Activated T-helper 17 cell treated with anti-CD3 and anti-CD28 coated beads, Interleukin-2, amount 50 U/mL, for 72 hours (primary cell): ENCODE results near the gene ARHGAP12. TPM values are rescaled to one million over a fixed set of nuclear protein-coding genes. Genes with fewer than 3 reads are reported as not detected.

Experiments
- ATAC-seq: fragments of 150-1000 bp; cut with Tn5 transposase; replicated peaks from 2 replicates; pipeline ENCODE4 v1.10.0; 2021; ENCODE audit warnings: mild to moderate bottlenecking, moderate library complexity
- H3K27ac Mint-ChIP-seq: one replicate; pipeline ENCODE4 v1.8.0; 2022; ENCODE audit warnings: mixed read lengths
- H3K27me3 Mint-ChIP-seq: one replicate; pipeline ENCODE4 v1.8.0; 2022; ENCODE audit warnings: mixed read lengths
- H3K36me3 Mint-ChIP-seq: one replicate; pipeline ENCODE4 v1.8.0; 2022; ENCODE audit warnings: low read depth, mild to moderate bottlenecking, mixed read lengths
- H3K4me1 Mint-ChIP-seq: one replicate; pipeline ENCODE4 v1.8.0; 2022; ENCODE audit warnings: mixed read lengths
- H3K4me3 Mint-ChIP-seq: one replicate; pipeline ENCODE4 v1.8.0; 2022; ENCODE audit warnings: mild to moderate bottlenecking, mixed read lengths
- H3K9me3 Mint-ChIP-seq: one replicate; pipeline ENCODE4 v1.8.0; 2022; ENCODE audit warnings: mixed read lengths
- total RNA-seq, 2 donors: library from RNA; stranded (reverse); gene quantifications; one replicate each; pipeline ENCODE4 v1.2.3, GENCODE V29; 2022

The ARHGAP12 gene
- total RNA-seq, 2 donors from 2014 or later = 8.2 to 8.9 TPM

- Mint-ChIP-seq H3K27me3 (no peaks in the 10 kb centered on the region), H3K27ac (peak overlapping the region; percentile 48), H3K36me3 (peaks cover 6% of the 10 kb centered on the region), H3K9me3 (no peaks in the 10 kb centered on the region), H3K4me3 (peak overlapping the region; percentile 53), H3K4me1 (peaks cover 43% of the 10 kb centered on the region)
- peak; percentile 5 for ATAC-seq
Observed at GRCh38 chr10:31924833-31925232, 3.8 kb downstream of the ARHGAP12 start.

- Mint-ChIP-seq H3K9me3 (no peaks in the 10 kb centered on the region), H3K4me1 (peaks cover 42% of the 10 kb centered on the region), H3K4me3 (no peak overlapping the region), H3K36me3 (peaks cover 6% of the 10 kb centered on the region), H3K27me3 (no peaks in the 10 kb centered on the region), H3K27ac (no peak overlapping the region)
- no peak for ATAC-seq
Observed at GRCh38 chr10:31923389-31923788, 5.2 kb downstream of the ARHGAP12 start.

- Mint-ChIP-seq H3K27ac (peak overlapping the region; percentile 76), H3K9me3 (no peaks in the 10 kb centered on the region), H3K36me3 (peaks cover 6% of the 10 kb centered on the region), H3K4me3 (peak overlapping the region; percentile 76), H3K4me1 (peaks cover 38% of the 10 kb centered on the region), H3K27me3 (no peaks in the 10 kb centered on the region)
- ATAC-seq = peak; percentile 83
Observed at GRCh38 chr10:31921031-31921430, 7.6 kb downstream of the ARHGAP12 start.

GRCh38 chr10:31920538-31920937, 8.1 kb downstream of the ARHGAP12 start:
- H3K27ac Mint-ChIP-seq = peak overlapping the region; percentile 76
- peaks cover 37% of the 10 kb centered on the region for H3K4me1 Mint-ChIP-seq
- H3K9me3 Mint-ChIP-seq = no peaks in the 10 kb centered on the region
- peaks cover 6% of the 10 kb centered on the region for H3K36me3 Mint-ChIP-seq
- H3K27me3 Mint-ChIP-seq = no peaks in the 10 kb centered on the region
- no peak for ATAC-seq
- peak overlapping the region; percentile 76 for H3K4me3 Mint-ChIP-seq

GRCh38 chr10:31918671-31919409, 9.8 kb downstream of the ARHGAP12 start:
- Mint-ChIP-seq H3K4me1 (peaks cover 21% of the 10 kb centered on the region), H3K27me3 (no peaks in the 10 kb centered on the region), H3K9me3 (no peaks in the 10 kb centered on the region), H3K36me3 (peaks cover 6% of the 10 kb centered on the region), H3K27ac (no peak overlapping the region), H3K4me3 (peak overlapping the region; percentile 14)
- peak; percentile 47 for ATAC-seq

- no peak for ATAC-seq
- peaks cover 29% of the 10 kb centered on the region for H3K4me1 Mint-ChIP-seq
Observed at GRCh38 chr10:31914370-31914769, 14.3 kb downstream of the ARHGAP12 start.

GRCh38 chr10:31912898-31913850, 15.5 kb downstream of the ARHGAP12 start:
- Mint-ChIP-seq H3K4me1 (peaks cover 25% of the 10 kb centered on the region), H3K27ac (no peak overlapping the region), H3K27me3 (no peaks in the 10 kb centered on the region), H3K36me3 (peaks cover 8% of the 10 kb centered on the region), H3K9me3 (no peaks in the 10 kb centered on the region), H3K4me3 (no peak overlapping the region)
- no peak for ATAC-seq

More at GRCh38 chr10:31914370-31914769, 14.3 kb downstream of the ARHGAP12 start:
- Mint-ChIP-seq H3K36me3 (no peaks in the 10 kb centered on the region), H3K27me3 (no peaks in the 10 kb centered on the region), H3K27ac (no peak overlapping the region), H3K9me3 (no peaks in the 10 kb centered on the region), H3K4me3 (no peak overlapping the region)

GRCh38 chr10:31912289-31912688, 16.3 kb downstream of the ARHGAP12 start:
- no peaks in the 10 kb centered on the region for H3K27me3 Mint-ChIP-seq
- H3K36me3 Mint-ChIP-seq = peaks cover 17% of the 10 kb centered on the region
- peaks cover 22% of the 10 kb centered on the region for H3K4me1 Mint-ChIP-seq
- no peak for ATAC-seq
- H3K27ac Mint-ChIP-seq = no peak overlapping the region
- H3K4me3 Mint-ChIP-seq = no peak overlapping the region
- H3K9me3 Mint-ChIP-seq = no peaks in the 10 kb centered on the region

- Mint-ChIP-seq H3K9me3 (no peaks in the 10 kb centered on the region), H3K27me3 (no peaks in the 10 kb centered on the region), H3K4me1 (peaks cover 22% of the 10 kb centered on the region), H3K36me3 (peaks cover 40% of the 10 kb centered on the region), H3K27ac (no peak overlapping the region), H3K4me3 (no peak overlapping the region)
- ATAC-seq = no peak
Observed at GRCh38 chr10:31910016-31910415, 18.6 kb downstream of the ARHGAP12 start.

- H3K4me3 Mint-ChIP-seq = no peak overlapping the region
- H3K9me3 Mint-ChIP-seq = no peaks in the 10 kb centered on the region
- H3K27me3 Mint-ChIP-seq = no peaks in the 10 kb centered on the region
- H3K4me1 Mint-ChIP-seq = peaks cover 16% of the 10 kb centered on the region
- H3K36me3 Mint-ChIP-seq = peaks cover 40% of the 10 kb centered on the region
- no peak for ATAC-seq
- H3K27ac Mint-ChIP-seq = no peak overlapping the region
Observed at GRCh38 chr10:31908157-31908556, 20.5 kb downstream of the ARHGAP12 start.

GRCh38 chr10:31906039-31906438, 22.6 kb downstream of the ARHGAP12 start:
- H3K4me1 Mint-ChIP-seq = peaks cover 7% of the 10 kb centered on the region

GRCh38 chr10:31905586-31905985, 23.0 kb downstream of the ARHGAP12 start:
- no peak for ATAC-seq

More at GRCh38 chr10:31906039-31906438, 22.6 kb downstream of the ARHGAP12 start:
- Mint-ChIP-seq H3K36me3 (peaks cover 45% of the 10 kb centered on the region), H3K4me3 (no peak overlapping the region), H3K27me3 (no peaks in the 10 kb centered on the region), H3K27ac (no peak overlapping the region), H3K9me3 (no peaks in the 10 kb centered on the region)
- ATAC-seq = no peak

GRCh38 chr10:31902625-31903024, 26.0 kb downstream of the ARHGAP12 start:
- peaks cover 13% of the 10 kb centered on the region for H3K4me1 Mint-ChIP-seq
- no peaks in the 10 kb centered on the region for H3K27me3 Mint-ChIP-seq
- no peak for ATAC-seq
- no peak overlapping the region for H3K27ac Mint-ChIP-seq
- no peaks in the 10 kb centered on the region for H3K9me3 Mint-ChIP-seq
- H3K36me3 Mint-ChIP-seq = peaks cover 48% of the 10 kb centered on the region
- H3K4me3 Mint-ChIP-seq = no peak overlapping the region

More at GRCh38 chr10:31905586-31905985, 23.0 kb downstream of the ARHGAP12 start:
- peaks cover 50% of the 10 kb centered on the region for H3K36me3 Mint-ChIP-seq
- no peaks in the 10 kb centered on the region for H3K27me3 Mint-ChIP-seq
- no peak overlapping the region for H3K27ac Mint-ChIP-seq
- H3K4me1 Mint-ChIP-seq = peaks cover 7% of the 10 kb centered on the region
- no peak overlapping the region for H3K4me3 Mint-ChIP-seq
- no peaks in the 10 kb centered on the region for H3K9me3 Mint-ChIP-seq

- ATAC-seq = no peak
- no peak overlapping the region for H3K27ac Mint-ChIP-seq
- no peak overlapping the region for H3K4me3 Mint-ChIP-seq
- H3K36me3 Mint-ChIP-seq = peaks cover 22% of the 10 kb centered on the region
- H3K4me1 Mint-ChIP-seq = peaks cover 6% of the 10 kb centered on the region
- H3K27me3 Mint-ChIP-seq = no peaks in the 10 kb centered on the region
- H3K9me3 Mint-ChIP-seq = no peaks in the 10 kb centered on the region
Observed at GRCh38 chr10:31897506-31897905, 31.1 kb downstream of the ARHGAP12 start.
